Frontal cortex (tissue), 4 donors: ENCODE measurements around the gene ZNF620. TPM values are rescaled to one million over a fixed set of nuclear protein-coding genes. Genes with fewer than 3 reads are reported as not detected.

Experiments used
- DNase-seq, 2 donors: peaks; one replicate each; pipeline ENCODE4 v3.0.0; 2012; ENCODE audit warnings: low spot score in 2 of 2
- FAIRE-seq: peaks from 2 replicates; lab custom pipeline; 2012; peaks lifted over from hg19 to GRCh38; lab: Jason Lieb, UNC
- small RNA-seq: library from RNA; depleted of rRNA; stranded (forward); fragments of <200 nt; gene quantifications from one replicate; pipeline ENCODE3, GENCODE V24; 2014
- total RNA-seq: library from RNA; depleted of rRNA; stranded (reverse); fragments of >200 nt; gene quantifications from one replicate; pipeline ENCODE4 v1.2.3, GENCODE V29; 2014
- donor health status: control.
- donor health status: control.
- donor health status: control.

ZNF620 gene
- total RNA-seq, 1 donor from 2014 or later = 13.9 TPM

GRCh38 chr3:40566694-40567093 lies 60.9 kb downstream of the ZNF620 start:
- FAIRE-seq = no peak
- DNase-seq = no peak

Small RNAs within 50 kb of the gene (small RNA-seq; reads per million reads assigned to genes)
- 3.5 reads per million, percentile 89 among the genes with 10 or more reads in this experiment for gene RNU5B-2P

Other genes with a start within 250 kb of the ZNF620 start
- 55.0 TPM for gene EIF1B, start 196.3 kb upstream of the ZNF620 start, total RNA-seq
- gene ENTPD3, start 118.9 kb upstream of the ZNF620 start, total RNA-seq = 3.3 TPM
- gene RPL14, start 48.7 kb upstream of the ZNF620 start, total RNA-seq = 163 TPM
- gene ZNF619, start 28.9 kb upstream of the ZNF620 start, total RNA-seq = 4.5 TPM
- gene ZNF621, start 18.9 kb downstream of the ZNF620 start, total RNA-seq = 9.4 TPM